GM10266 (cell line): ENCODE data around the gene COL5A1.
A peak's percentile ranks its signal among the peaks of the same experiment; 100 is the strongest.
"Not testable (repeated sequence)": the region's sequence is repeated elsewhere in the genome, so short reads cannot be mapped to it uniquely, and the experiment has no call there.

ENCODE experiments used
- DNase-seq: peaks from one replicate; pipeline ENCODE4 v3.0.0; 2012; ENCODE audit errors: extremely low spot score
- TF ChIP-seq, protein P1 (sequence below): IDR thresholded peaks from 2 replicates; pipeline ENCODE4 v1.5.1; 2012; ENCODE audit warnings: mild to moderate bottlenecking, low read depth; ENCODE audit not compliant: control insufficient read depth, insufficient read depth; ENCODE audit errors: missing control alignments

Gene COL5A1

GRCh38 chr9:134852906-134853654, 211.5 kb downstream of the COL5A1 start:
- TF ChIP-seq, protein P1, sequence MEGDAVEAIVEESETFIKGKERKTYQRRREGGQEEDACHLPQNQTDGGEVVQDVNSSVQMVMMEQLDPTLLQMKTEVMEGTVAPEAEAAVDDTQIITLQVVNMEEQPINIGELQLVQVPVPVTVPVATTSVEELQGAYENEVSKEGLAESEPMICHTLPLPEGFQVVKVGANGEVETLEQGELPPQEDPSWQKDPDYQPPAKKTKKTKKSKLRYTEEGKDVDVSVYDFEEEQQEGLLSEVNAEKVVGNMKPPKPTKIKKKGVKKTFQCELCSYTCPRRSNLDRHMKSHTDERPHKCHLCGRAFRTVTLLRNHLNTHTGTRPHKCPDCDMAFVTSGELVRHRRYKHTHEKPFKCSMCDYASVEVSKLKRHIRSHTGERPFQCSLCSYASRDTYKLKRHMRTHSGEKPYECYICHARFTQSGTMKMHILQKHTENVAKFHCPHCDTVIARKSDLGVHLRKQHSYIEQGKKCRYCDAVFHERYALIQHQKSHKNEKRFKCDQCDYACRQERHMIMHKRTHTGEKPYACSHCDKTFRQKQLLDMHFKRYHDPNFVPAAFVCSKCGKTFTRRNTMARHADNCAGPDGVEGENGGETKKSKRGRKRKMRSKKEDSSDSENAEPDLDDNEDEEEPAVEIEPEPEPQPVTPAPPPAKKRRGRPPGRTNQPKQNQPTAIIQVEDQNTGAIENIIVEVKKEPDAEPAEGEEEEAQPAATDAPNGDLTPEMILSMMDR = no peak
- DNase-seq = no peak

DNA sequence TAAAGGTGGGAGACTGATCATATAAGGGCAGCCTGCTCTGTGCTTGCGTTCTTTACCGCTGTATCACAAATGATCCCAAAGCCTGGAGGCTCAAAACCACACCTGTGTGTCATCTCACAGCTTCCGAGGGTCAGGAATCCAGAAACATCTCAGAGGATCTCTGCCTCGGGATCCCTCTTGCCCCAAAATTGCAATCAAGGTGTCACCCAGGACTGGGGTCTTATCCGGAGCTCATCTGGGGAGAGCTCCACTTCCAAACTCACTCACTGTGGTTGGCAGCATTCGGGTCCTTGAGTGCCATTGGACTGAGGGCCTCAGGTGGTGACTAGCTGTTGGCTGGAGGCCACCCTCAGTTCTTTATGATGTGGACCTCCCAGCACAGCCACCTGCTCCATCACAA, 212.3 kb downstream of the COL5A1 start:
- TF ChIP-seq, protein P1 = no peak
- DNase-seq = no peak

GRCh38 chr9:134854541-134854981, 213.0 kb downstream of the COL5A1 start:
- TF ChIP-seq, protein P1 = no peak
- no peak for DNase-seq

DNA sequence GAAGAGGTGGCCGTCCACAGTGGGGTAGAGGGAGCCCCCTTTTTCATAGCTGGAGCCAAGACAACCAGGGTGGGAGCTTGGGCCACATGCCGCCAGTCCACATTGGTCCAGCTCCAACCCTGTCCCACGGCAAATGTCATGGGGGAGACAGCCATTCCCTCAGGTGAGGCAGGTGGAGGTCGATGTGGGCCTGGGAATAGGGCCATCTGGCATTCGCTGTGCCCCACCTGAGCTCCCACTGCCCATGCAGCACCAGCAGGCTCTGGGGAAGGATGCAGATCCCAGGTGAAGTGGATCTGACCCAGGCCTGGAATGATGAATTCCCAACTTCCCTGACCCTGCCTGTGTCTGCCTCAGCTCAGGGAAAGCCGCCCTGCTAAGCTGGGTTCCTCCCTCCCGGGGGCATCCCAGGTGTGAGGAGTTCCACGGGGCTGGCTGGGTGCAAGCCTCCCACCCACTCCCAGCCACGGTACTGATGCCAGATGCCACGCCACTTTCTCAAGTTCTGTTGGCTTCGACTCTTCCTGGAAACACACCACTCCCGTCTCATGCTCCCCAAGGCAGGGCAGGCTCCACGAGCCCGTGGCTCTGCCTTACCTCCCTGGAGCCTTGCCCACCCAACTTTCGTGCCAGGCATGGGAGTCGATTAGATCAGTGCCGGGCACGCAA, 213.8 kb downstream of the COL5A1 start:
- DNase-seq = no peak
- TF ChIP-seq, protein P1 = no peak

GRCh38 chr9:134855900-134856377, 214.3 kb downstream of the COL5A1 start:
- TF ChIP-seq, protein P1 = no peak
- no peak for DNase-seq

- not testable (repeated sequence) for DNase-seq
Measured at GRCh38 chr9:134857451-134857850, 215.8 kb downstream of the COL5A1 start.

DNA sequence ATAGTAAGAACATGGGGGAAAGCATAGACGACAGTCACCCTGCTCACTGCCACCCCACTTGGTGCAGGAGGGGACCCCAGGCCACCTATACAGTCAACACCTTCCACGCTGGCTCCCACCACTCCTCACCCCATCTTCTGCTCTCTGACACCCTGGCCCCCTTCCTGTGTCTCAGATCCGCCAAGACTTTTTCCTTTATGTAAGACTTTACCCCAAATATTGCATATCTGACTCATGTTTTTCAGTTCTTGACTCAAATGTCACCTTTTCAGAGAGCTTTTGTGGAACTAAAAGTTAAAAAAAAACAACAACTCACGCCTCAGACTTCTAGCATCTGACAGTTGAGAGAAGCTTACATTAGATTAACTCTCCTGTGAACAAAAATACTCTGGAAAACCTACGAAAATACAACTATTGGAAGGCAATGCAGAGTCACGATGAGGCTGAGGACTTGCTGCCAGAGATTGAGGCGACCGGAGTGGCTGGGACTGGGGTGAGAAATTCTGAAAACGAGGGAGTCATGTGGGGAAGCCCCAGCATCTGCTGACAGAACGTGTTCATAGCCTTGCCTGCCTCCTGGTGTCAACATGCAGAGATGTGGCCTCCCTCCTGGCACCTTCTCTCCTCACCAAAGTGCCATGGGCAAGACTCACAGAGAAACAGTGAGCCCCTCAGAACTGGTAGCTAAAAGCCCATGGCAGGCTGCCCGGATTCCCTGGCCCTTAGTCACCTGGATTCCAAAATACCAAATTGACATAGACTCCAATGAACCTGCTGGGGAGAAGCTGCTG, 216.6 kb downstream of the COL5A1 start:
- peak; percentile 80 for DNase-seq
- TF ChIP-seq, protein P1 = peak; percentile 66
